Activated CD8-positive, alpha-beta memory T cell treated with anti-CD3 and anti-CD28 coated beads for 4 hours (primary cell): Measurements from ENCODE around the gene MACROD2.
"Not testable (repeated sequence)": the region's sequence is repeated elsewhere in the genome, so short reads cannot be mapped to it uniquely, and the experiment has no call there.

ENCODE experiments used
- DNase-seq, 2 donors: peaks; one replicate each; pipeline ENCODE4 v3.0.0-alpha.2; 2020; ENCODE audit warnings: low read depth in 2 of 2

The MACROD2 gene

GRCh38 chr20:15806105-15806504, 1810.8 kb downstream of the MACROD2 start:
- DNase-seq: no peak

GRCh38 chr20:15807271-15807670, 1812.0 kb downstream of the MACROD2 start:
- DNase-seq: no peak

DNA sequence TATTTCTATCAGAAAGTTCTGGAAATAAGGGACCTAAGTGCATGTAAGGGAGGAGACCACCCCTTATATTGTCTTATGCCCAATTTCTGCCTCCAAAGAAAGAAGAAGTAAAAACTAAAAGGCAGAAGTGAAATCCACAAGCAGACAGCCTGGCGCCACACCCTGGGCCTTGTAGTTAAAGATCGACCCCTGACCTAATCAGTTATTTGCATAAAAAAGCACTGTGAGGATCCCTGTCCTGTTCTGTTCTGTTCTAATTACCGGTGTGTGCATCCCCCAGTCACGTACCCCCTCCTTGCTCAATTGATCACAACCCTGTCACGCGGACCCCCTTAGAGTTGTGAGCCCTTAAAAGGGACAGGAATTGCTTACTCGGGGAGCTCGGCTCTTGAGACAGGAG, 1812.5 kb downstream of the MACROD2 start:
- not testable (repeated sequence) for DNase-seq

DNA sequence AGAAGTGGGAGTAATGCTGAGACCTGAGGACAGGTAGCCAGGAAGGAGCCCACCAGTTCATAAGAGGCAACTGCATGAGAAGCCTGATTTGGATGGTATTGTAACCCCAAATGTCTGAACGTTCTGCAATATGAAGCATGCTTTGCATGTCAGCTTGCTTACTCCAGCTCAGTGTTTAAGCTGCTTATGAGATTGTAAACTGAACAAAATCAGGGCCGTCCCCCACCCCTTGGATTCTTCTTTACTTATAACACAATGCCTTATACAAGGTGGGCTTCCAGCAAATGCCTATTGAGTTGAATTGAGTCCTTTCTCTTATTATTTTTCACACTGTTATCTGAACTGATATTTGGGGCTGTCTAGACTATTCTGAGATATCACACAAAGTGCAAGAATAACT, 1816.6 kb downstream of the MACROD2 start:
- no peak for DNase-seq

DNA sequence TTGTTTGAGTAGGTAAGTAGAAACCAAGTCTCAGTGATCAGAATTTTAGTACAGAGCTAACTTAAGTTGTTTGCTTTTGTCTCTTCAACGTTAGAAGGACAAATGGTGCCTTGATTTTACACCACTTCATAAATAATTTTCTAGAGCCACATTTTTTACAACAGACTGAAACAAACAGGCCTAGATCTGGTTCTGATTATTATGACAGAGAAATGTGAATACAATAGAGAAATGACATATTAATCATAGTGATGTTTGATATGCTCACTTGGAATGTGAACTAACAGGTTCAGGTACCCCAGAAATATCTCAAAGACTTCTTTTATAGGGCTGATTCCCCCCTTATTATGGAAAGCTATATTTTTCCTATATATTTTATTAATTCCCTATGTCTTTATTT, 1817.4 kb downstream of the MACROD2 start:
- no peak for DNase-seq

DNA sequence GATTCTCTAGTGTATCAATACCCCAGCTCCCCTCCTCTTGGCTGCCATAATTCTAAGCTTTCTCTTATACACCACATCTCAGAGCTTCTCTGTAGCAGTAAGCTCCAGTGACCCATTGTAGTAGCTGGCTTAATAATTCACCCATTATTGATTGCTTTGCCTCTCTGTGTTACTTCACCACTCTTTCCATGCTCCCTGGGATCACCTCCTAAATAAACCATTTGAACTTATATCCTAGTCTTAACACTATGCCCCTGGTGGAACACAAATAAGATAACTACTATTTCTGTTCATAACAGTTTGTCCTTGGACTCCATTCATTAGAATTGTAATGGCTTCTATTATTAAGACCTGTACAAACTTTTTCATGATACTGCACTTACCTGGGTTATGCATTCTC, 1819.0 kb downstream of the MACROD2 start:
- DNase-seq: no peak

DNA sequence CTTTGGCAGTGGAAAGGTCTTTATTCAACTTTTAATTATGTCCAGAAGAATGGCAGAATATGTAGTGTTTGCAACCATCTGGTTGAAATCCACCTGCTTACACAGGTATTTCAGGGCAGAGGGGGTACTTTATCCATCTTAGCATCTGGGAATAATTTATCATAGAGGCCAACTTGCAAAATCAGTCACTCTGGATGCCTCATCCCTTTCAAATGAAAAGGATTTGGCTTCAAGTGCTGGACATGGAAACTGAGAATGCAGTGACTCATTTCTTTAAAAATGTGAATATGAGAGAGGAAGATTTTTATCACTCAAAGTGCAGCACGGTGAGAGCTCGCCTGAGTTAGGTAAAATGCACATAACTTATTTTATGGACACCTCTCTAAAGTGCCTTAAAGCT, 1819.6 kb downstream of the MACROD2 start:
- DNase-seq: no peak

DNA sequence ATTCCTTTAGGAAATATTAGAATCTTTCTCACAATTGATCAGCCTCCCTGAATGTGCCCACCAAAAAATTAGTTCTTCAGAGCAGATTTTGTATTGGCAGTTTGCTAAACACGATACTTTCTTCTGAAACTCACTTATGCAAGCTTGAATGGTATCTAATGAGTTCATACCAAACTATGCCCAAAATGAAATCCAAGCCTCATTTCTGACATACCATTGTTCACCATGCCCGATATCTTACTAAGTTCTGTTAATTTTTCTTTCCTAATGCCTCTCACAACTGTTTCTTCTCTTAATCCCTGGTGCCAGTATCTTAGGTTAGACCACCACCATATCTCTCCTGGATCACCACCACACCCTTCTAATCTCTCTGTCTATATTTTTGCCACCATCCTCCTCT, 1822.0 kb downstream of the MACROD2 start:
- DNase-seq: no peak

DNA sequence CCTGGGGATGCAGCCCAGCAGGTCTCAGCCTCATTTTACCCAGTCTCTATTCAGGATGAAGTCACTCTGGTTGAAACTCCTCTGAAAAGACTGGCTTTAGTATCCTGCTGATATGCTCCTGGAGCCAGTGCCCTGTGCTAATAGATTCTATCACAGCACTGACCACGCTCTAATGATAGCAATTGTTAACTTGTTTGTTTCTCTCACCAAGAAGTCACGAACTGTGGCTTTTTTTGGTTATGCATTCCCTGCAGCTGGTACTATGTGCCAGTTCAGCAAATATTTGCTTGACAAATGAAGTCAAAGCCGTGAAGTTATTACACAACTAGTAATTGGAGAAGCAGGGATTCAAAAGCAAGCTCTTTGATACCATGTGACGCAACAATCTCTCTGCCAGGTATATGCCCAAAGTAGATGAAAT, 1823.3 kb downstream of the MACROD2 start:
- DNase-seq: no peak

DNA sequence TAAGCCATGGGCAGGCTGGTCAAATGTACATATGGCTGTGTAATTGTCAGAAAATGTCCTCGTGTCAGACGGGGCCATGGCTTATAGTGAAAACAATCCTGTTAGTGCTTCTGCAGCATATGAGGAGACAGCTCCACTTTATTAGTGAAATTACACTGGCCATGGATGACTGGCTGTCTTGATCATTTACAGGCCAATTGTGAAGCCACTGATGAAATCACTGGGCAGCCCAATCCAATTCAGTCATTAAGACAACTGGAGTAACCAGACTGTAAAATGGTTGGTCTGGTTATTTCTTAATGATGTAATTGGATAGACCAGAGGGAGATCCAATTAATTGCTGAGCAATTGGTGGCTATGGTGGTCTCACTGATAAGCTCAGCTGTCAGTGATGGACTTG, 1828.4 kb downstream of the MACROD2 start:
- no peak for DNase-seq

GRCh38 chr20:15827628-15828027, 1832.3 kb downstream of the MACROD2 start:
- no peak for DNase-seq

- DNase-seq: no peak
Observed at GRCh38 chr20:15831201-15831600, 1835.9 kb downstream of the MACROD2 start.

DNA sequence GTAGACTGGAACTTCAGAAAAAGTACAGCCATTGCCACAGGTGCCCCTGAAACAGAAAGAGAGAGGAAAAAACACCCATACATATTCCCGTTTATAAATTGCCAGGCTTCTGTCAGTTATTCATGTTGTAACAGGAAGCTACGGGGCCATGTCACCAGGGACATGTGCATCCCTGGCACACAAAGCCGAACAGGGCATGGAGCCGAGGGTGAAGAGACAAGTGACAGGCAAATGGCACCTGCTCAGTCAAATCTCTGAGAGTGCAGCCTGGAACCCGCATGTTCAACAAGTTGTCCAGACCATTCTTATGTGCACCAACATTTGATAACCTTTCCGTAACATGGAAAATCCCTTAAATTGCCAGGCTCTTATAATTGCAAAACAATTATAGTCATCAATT, 1837.2 kb downstream of the MACROD2 start:
- no peak for DNase-seq

GRCh38 chr20:15834857-15835256, 1839.5 kb downstream of the MACROD2 start:
- DNase-seq: no peak

DNA sequence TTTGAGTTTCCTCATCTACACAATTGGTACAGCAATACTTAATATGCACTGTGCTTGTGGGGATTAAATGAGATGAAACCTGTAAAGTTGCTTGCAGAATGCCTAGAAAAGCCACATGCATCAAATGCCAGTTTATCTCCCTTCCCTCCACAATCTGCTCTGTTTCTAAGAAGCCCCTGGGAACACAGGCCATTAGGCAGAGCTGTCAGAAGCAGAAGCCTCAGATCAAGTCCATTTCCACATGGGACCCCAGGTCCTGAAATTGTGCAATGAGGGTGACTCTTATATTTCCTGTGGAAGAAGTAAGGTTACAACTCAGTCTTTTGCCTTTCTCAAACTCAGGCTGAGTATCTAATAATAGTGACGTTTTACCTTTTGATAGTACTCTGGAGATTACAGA, 1840.5 kb downstream of the MACROD2 start:
- no peak for DNase-seq

- no peak for DNase-seq
Observed at GRCh38 chr20:15836634-15837033, 1841.3 kb downstream of the MACROD2 start.

GRCh38 chr20:15837563-15837962, 1842.2 kb downstream of the MACROD2 start:
- no peak for DNase-seq

DNA sequence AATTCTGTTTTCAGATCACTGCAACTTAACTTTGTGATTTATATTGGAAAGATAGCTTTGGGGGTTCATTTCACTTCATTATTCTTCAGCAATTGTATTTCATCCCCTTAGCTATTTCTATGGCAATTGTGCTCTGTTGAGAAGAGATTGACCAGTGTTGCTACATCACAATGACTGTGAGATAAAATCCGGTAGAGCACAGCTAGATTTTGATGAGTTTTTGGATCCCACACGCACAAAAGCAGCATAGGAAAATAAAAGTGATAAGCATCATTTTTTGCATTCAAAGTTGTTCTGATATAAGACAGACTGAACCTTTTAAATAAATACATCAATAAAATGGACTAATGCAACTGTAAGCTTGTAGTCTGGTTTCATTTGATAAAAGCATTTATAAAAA, 1843.2 kb downstream of the MACROD2 start:
- no peak for DNase-seq

DNA sequence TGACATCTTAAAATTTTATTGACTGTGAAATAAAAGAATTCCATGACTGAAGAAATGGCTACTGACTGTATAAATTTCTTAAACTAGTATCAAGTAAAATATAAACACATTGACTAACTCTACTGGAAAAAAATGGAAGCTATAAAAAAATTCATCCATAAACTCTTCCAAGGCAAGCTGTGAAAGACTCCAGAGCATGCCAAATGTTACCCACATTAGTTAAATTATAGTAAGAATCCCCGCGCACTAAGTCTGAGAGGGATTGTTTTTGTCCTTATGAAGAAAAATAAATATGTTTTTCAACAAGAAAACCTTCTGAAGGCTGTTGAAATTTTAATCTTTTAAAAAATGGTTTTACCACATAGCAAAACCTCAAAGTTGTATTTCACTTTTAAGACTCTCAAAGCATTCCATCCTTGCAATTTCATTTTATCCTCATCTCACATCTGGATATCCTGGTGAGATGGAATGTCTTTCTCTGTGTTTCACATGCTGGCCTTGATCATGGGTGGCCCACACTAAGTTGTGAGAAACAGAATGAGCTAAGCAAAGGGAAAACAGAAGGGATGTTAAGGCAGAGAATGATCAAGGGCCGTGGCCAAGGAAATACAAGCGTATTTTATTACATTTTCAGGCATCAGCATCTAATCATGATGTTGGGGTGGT, 1845.5 kb downstream of the MACROD2 start:
- no peak for DNase-seq

DNA sequence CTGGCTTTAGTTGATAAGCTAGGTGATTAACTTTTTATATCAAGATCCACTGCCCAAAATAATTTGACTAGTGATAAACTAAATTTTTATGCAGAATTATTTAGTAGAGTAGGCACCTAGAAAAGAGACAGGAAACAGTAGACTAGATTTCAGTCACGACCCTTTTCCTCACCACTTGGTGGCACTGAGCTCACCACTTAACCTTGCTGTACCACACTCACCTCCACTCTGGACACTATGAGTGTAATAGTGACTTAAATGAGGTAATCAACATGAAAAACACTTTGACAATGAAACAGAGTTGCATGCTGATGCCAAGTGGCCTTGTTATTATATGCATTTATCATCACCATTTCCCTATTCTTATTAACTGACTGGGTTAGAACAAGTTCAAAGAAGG, 1847.6 kb downstream of the MACROD2 start:
- DNase-seq: no peak

DNA sequence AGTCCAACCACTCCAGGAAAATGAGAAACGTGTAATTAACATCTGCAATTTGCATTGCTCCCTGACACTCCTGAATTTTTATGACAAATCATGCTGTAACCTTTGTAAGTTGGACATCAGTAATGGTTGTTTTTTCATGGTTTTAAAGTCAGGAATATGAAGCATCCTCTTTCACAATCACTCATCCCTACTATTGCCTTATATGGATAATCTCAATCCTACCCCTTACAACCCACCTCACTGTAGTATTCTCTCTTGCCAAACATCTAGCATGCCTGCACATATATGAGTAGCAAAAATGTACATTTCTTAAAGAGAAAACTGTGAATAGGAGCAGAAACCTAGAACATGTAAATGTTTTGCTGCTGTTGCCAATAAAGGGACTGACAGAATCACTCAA, 1848.5 kb downstream of the MACROD2 start:
- no peak for DNase-seq

GRCh38 chr20:15847196-15847784, 1852.0 kb downstream of the MACROD2 start:
- no peak for DNase-seq

GRCh38 chr20:15848126-15848525, 1852.8 kb downstream of the MACROD2 start:
- no peak for DNase-seq
